Fibroblast of skin of scalp (primary cell): ENCODE measurements around the gene TSPAN18.

Experiments used
- DNase-seq: peaks from one replicate; pipeline ENCODE4 v3.0.0-alpha.2; 2013

The TSPAN18 gene

DNA sequence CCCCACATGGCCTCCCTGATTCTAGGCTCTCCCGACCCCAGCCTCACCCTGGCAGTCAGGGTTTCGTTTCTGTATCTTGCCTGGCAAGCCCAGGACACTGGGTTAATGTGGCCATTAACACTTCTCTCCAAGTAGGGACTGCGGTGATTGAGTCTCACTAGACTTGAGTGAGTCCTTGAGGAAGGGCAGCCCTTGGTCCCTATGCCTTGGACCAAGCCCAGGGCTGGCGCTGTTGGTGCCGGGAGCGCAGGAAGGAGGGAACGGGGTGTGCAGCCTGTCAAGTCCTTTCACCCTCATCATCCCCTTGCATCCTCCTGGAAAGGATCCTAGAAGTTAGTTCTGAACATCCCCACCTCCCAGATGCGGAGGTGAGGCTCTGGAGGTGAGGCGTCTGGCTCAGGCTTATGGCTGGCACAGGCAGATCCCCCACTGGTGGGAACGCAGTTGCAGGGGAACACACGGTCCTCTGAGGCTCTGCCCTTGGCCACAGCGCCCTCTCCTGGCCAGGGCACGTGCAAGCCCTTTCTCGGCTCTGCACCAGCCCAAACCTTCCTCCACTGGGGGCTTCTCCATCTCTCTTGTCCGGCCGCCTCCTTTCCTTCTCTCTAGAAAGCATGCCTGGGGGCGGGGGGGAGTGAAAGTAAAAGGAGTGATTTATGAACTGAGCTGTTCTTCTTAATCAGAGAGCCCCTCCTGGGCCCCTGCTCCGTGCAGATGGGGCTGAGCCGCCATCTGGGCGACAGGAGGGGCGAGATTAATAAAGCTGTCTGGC is 167.3 kb downstream of the TSPAN18 start:
- DNase-seq = peak; percentile 77

DNA sequence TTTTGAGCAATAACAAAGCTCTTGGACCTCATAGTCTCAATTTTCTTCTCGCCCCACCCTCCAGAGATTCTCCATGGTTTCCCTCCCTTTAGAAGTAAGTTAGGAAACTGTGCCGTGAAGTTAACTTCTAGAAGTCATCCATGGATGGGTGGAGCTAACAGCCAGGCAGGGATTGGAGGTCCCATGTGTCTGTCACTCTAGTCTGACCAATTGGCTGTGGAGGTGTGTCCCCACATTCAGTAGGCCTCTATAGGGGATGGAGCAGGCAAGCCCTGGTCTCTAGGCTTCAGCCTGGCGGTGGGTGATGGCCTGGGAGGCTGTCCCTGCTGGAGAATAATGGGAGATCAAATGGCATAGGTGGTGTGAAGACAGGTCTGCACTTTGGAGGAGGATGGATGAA is 173.2 kb downstream of the TSPAN18 start:
- DNase-seq = peak; percentile 78

DNA sequence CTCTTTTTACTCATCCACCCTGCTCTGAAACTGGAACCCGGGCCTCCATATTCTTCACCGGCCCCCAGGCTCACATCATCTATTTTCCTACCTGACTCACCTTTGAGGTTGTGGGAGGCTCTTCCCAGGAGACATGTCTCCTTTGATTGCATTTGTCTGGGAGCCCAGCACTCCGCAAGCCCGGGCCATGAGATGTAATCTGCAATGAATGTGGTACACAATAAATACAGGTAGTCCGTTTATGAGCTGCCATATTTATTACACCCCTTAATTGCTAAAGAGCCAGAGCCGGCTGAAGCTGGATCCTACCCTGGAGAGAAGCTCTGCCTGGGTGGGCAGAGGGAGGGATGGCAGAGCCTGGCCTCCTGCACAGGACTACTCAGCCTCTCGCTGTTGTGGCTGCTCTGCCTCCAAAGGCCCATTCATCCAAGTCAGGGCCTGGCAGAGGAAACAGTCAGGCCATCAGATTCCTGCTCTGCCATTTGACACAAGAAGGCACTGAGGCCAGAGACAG is 174.4 kb downstream of the TSPAN18 start:
- no peak for DNase-seq

DNA sequence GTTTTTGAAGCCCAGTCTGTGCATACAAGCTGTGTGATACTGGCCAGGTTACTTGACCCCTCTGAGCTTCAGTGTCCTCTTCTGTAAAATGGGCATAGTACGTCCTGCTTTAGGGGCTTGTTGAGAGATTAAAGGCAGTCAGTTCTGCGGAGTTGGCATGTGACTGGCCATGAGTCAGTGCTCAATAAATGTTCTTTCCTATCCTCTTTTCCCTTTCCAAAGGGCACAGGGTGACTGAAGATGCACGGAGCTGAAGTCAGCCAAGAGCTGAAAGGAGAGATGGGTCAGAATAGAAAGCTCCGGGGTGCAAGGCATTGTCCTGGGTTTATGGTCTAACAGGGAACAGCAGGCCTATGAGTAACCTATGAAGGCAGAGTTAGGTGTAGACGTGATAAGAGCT is 175.0 kb downstream of the TSPAN18 start:
- DNase-seq = no peak

DNA sequence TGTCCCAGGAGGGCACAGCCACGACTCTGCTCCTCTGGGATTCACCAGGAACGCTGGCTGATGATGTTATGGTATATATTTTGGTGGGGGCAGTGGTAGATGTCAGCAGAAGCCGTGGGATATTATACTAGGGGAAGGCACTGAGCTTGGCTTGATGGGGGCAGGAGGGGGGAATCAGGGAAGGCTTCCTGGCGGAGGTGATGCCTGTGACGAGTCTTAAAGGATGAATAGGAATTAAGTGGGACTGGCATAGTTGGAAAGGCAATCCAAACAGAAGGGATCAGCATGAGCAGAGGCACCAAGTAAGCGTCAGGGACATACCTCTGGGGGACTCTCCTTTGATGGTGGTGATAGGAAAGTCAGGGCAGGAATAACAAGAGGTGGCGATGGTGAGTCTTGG is 176.3 kb downstream of the TSPAN18 start:
- no peak for DNase-seq

DNA sequence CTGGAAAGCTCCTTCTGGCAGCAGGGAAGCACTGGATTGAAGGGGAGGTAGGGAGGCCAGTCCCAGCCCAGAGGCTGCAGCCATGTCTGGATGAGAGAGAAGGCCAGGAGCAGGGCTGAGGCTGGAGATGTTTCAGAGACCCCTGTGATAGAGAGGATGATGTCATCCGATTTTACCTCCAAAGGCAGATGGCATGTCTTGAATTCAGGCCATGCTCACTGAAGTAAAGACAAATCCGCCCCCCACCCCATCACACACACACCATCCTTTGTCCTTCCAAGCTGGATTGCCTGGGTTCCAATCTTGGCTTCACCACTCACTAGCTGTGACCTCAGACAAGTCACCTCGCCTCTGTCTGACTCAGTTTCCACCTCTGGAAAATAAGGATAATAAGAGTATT is 176.8 kb downstream of the TSPAN18 start:
- DNase-seq = no peak

DNA sequence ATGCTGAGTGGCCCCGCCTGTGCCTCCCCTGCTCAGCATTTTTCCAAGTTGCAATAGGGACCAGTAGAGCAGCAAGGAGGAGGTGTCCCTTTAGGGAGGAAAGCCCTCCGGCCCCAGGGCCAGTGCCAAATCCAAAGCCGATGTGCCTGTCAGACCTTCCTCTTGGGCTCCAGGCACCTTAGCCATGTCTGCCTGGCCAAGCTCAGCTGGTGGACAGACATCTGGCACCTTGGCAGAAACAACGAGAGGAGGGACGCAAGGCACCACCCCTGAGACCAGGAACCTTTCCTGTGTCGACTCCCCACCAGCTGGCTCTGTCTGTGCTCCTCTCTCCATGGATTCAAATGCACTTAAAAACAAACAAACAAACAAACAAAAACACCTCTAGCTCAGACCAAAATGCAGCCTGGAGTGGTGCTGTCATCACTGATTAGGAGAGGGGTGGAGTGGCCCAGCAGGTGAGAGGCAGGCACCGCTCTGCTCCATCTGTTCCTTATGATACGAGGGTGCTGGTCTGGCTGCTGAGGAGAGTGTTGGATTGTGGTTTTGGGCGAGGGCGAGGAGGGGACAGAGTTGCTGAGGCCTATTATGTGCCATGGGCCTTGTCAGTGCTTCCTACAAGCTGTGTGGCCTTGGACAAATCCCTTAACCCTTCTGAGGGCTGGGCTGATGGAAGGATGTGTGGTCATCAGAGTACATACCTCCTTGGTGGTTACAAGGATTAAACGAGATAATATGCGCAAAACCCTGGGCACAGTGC is 177.7 kb downstream of the TSPAN18 start:
- no peak for DNase-seq

DNA sequence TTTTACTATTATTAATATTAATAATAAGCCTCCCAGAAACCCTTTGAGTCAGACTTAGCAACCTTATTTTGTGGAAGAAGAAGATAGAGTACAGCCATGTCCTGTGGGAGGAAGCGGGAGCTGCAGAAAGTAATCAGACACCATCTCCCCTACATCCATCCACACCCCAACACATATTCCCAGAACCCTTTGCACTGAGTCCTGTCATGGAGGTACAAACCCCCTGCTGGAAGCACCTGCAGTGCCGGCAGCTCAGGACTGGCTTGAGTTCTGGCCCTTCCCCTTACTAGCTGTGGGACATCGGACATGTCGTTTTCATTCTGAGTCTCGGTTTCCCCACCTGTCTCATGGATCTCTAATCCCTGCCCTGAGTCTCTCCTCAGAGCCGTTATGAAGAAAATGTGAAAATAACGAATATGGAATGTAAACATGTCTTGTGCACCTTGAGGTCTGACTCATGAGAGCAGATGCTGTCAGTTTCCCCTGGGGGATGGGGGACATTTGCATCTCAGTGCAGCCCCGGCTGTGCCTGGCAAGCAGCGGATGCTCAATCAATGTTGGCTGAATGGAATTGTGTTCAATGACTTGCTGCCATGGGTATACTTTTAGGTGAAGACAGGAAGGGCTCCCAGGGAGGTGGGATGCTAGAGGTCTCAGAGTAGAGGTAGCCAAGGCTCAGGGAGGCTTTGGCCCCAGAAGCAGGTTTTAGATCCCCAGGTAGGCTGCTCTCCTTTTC is 178.5 kb downstream of the TSPAN18 start:
- DNase-seq = no peak

DNA sequence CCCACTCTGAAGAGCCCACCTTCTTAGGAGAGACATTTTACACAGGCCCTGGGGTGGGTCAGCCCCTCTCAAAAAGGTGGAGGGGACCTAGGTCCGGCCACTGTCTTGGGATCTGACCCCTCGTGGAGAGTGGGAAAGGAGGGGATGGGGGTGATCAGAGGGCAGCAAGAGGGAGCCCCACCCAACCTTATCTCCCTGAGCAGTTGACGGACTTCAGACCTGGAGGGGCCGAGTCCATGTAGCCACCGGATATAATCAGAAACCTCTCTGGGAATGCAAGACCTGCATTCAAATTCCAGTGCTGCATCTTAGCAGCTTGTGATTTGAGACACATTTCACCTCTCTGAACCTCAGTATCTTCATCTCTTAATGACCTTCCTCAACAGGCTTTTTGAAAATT is 179.9 kb downstream of the TSPAN18 start:
- no peak for DNase-seq

DNA sequence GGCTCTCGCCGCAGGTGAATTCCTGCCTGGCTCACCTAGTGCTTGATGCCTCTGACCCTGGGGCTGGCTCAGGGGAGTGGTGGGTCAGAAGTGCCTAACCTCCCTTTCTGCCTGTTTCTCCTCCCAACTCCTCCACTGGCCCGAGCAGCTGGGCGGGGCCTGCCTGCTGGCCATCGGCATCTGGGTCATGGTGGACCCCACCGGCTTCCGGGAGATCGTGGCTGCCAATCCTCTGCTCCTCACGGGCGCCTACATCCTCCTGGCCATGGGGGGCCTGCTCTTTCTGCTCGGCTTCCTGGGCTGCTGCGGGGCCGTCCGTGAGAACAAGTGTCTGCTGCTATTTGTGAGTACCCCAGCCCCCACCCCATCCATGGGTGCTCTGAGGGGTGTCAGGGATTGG is 182.8 kb downstream of the TSPAN18 start:
- DNase-seq = no peak

DNA sequence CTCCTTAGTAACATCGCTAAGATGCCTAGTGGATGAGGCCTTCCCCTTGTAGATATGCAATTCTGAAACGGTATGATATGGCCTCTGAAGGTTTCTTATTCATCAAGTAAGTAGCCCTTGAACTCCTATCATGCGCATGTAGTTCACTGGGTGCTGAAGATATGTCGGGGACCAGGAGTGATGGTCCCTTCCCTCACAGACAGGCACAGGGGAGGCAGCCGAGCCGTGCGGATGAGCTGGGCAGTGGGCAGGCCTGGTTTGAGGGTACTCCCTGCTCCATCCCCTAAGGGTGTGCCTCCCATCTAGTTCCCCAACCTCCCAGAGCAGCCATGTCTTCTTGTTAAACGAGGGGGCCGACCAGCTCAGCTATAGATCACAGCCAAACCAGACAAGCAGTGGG is 183.8 kb downstream of the TSPAN18 start:
- DNase-seq = no peak

DNA sequence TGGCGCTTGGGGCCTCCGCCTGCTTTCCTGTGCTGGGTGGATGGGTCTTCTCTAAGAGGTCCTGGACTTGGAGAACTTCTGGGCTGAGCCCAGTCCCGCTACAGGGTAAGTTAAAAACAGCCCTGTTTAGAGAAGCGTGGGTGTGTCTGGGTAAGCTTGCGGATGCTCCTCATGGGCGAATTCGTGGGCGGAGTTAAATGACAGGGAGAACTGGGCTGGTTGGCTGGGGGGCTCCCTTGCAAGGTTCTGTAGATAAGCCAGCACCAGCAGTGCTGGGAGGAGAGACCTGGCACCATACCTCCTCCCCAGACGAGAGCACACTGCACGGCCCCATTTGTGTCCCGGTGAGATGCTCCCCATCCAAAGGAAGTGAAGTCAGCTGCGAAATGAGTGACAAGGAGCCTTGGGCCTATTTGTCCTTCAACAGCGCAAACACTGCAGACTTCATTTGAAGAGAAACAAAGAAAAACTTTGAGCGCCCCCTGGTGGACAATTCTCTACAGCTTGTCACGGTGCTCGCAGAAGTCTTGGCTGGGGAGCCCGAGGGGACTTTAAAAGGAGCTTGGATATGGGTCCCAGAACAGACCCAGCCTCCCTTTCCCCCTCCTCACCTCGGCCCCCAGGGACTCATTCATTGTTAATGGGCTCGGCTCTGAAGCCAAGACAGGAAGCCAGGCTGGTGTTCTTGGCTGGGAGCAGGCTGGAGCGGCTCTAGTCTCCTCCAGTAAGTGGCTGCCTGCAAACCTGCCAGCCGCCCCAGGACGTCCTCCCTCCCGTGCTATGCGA is 184.5 kb downstream of the TSPAN18 start:
- DNase-seq = peak; percentile 84

DNA sequence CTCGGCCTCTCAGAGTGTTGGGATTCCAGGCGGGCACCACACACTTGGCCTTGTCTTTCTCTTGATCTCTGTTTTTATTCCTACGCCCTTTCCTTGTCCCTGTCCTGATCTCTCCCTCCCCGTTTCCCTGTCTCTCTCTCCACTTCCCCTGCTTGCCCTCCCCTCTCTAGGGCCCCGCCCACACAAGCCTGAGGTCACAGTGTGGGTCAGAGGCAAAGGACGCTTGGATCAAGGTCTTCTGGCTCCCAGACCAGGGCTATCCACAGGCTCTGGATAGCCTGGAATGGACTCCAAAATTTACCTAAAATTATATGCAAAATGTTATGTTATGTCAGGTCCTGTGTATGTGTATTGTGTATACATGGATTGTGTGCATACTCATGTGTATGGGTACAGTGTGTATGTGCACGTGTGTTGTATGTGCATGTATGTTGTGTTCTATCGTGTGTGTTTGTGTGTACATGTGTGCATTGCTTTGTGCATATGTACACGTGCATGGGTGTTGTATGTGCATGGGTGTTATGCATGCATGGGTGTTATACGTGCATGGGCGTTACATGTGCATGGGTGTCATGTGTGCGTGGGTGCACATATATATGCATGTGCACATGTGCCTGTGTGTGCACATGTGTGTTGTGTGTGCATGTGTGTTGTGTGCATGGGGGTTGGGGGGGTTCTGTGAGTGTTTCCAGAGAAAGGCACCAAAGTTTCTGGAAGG is 185.7 kb downstream of the TSPAN18 start:
- no peak for DNase-seq

DNA sequence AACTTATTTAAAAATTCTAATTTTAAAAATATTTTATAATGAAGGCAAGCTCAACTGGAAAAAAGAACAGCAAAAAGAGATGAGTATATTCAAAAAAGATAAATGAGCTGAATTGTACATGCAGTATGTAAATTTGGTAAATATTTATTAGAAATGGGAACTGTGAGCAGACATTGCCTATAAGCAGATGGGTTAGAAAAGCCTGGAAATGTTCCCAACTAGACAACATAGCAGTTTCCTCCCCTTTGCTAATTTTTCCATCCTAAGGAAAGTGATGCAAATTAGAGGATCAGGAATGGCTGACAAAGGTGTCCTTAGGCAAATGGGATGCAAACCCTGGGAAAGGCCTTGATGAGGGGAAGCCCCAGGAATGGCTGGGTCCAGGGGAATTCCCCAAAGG is 186.7 kb downstream of the TSPAN18 start:
- DNase-seq = no peak

DNA sequence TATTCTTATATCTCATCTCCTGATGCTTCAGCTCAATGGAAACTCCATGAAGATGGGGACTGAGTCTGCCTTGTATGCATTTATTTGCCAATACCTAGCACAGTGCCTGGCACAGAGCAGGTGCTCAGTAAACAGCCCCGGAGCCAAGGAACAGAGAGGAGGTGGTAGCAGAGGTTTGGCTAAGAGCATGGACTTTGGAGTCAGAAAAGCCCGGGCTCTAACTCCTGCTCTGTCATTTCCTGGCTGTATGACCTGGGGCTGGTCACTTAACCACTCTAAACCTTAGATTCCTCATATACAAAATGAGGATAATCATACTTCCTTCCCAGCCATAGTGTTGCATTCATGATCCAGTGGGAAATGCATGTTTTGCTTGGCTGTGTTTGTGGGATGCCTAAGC is 187.3 kb downstream of the TSPAN18 start:
- no peak for DNase-seq

DNA sequence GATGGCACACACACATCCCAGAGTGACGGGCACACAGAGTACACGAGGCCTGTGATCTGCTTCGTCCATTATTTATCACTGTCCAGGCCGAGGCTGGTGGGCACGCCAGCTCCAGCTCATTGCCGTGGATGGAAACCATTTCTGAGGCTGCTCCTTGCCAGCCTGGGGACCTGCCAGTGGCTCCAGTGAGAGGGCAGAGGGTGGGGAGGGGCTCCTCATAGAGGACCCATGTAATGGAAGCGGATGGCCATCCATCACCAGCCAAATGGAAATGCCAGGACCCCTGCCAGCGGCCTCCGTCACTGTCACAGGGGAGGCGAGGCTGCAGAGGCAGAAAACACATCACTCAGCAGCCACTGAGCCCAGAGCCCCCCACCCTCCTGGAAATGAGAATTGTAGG is 188.2 kb downstream of the TSPAN18 start:
- DNase-seq = no peak

DNA sequence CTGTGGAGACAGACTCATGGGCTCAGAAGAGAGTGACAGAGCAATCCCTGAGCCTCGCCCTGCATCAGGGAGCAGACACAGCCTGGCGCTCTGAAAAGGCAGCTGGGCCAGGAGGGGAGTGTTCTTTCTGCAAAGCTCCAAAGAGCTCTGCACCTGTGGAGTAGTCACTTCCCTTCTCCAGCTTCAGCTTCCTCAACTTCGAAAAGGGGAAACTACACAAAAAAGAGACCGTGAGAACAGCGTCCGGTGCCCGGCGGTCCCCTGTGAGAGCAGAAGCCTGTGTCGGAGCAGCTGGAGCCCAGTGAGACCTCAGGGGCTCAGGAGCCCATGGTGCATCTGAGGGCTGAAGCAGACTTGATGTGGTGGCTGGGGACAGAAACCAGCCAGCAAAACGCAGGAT is 188.9 kb downstream of the TSPAN18 start:
- DNase-seq = no peak

DNA sequence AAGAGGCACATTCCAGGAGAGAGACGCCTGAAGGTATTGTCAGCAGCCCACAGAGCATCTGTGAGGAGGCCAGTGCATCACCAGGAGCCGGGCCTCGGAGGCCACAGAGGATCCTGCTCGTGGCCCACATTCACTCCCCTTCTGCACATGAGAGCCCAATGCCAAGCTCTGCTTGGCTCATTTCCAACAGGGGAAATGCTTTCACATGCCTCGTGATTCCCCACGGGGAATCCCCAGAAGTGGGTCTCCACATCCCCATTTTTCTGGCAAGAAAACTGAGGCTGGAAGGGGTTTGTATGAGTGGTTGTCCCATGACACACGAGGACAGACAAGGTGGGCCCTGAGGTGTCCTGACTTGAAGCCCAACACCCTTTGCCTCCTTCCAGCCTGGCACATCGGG is 189.6 kb downstream of the TSPAN18 start:
- DNase-seq = no peak

DNA sequence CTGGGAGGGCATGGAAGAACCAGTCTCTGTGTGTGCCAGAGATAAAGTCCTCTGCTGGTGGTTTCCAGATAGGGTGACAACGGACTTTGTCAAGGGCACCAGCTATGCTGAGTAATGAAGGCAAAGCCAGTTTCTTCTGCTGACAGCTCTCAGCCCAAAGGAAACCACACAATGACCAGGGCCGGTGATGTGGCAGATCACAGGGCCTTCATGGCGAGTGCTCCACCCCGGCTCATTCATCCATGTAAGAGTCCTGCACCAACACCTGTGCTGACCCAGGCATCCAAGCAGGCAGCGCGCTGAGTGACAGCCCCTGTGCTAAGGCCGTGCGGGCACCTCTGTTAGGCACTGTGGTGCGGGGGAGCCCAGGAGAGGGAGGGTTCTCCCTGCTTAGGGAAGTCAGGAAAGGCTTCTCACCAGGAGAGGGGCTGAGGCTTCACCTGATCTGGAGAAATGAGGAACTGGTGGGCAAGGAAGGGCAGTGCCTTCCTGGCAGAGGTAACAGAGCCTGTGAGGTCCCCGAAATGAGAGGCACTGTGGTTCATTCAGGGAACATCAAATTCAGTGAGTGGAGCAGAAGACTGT is 190.1 kb downstream of the TSPAN18 start:
- no peak for DNase-seq

DNA sequence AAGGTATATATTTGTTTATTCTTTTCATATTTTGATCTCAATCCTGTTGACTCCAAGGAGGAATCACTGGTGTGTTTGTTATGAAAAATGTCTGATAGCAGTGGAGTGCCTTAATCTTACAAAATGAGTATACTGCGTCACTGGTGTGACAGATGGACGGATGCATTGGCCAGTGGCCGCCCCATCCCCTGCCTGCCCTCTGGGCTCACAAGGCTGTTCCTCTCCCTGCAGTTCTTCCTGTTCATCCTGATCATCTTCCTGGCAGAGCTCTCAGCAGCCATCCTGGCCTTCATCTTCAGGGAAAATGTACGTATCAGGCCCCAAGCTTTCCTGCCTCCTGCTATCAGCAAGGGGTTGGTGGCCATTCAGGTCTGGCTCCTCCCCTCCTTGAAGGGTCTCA is 191.0 kb downstream of the TSPAN18 start:
- DNase-seq = no peak

DNA sequence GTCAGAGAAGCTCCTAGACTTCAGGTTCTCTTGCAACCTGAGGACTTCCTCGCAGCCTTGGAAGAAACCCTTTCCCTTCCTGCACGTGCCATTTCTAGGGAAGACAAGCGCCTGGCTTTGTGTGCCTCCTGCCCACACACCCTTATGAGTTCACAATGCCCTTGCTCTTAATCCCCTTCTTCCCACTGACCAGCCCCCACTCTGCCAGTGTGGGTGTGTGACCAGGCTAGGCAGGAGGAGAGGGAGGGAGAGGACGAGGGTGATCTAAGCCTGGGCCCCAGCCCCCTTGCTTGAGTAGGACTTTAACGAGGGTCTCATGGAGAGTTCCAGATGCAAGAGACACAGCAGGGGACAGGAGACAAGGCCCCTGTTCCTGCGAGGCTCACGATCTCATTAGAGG is 193.7 kb downstream of the TSPAN18 start:
- no peak for DNase-seq
